ENCODE data around the gene PLAC1.

- TF ChIP-seq MAX (CRISPR knock-in tag; IDR thresholded peaks at IDR 0.05) (no peak), ATF2 (CRISPR knock-in tag; IDR thresholded peaks at IDR 0.05; ENCODE audit: borderline replicate concordance, low read depth) (no peak), PRRX2 (CRISPR knock-in tag; IDR thresholded peaks at IDR 0.05) (no peak), JAZF1 (CRISPR knock-in tag; IDR thresholded peaks at IDR 0.05) (no peak), ETV6 (CRISPR knock-in tag; IDR thresholded peaks at IDR 0.05) (no peak), FOXP1 (CRISPR knock-in tag; IDR thresholded peaks at IDR 0.05; ENCODE audit: borderline replicate concordance) (no peak)
- TF ChIP-seq, protein P1, sequence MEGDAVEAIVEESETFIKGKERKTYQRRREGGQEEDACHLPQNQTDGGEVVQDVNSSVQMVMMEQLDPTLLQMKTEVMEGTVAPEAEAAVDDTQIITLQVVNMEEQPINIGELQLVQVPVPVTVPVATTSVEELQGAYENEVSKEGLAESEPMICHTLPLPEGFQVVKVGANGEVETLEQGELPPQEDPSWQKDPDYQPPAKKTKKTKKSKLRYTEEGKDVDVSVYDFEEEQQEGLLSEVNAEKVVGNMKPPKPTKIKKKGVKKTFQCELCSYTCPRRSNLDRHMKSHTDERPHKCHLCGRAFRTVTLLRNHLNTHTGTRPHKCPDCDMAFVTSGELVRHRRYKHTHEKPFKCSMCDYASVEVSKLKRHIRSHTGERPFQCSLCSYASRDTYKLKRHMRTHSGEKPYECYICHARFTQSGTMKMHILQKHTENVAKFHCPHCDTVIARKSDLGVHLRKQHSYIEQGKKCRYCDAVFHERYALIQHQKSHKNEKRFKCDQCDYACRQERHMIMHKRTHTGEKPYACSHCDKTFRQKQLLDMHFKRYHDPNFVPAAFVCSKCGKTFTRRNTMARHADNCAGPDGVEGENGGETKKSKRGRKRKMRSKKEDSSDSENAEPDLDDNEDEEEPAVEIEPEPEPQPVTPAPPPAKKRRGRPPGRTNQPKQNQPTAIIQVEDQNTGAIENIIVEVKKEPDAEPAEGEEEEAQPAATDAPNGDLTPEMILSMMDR (IDR thresholded peaks at IDR 0.05), result no peak
Observed at GRCh38 chrX:134636851-134637250, 21.4 kb downstream of the PLAC1 start.

Data from WTC11 (cell line).